Measurements from ENCODE around the gene LCORL. TPM values are rescaled to one million over a fixed set of nuclear protein-coding genes. Genes with fewer than 3 reads are reported as not detected.
A peak's percentile ranks its signal among the peaks of the same experiment; 100 is the strongest.

The LCORL gene
- total and polyA plus RNA-seq, 2 experiments from 2014 or later, result 21.0 to 28.7 TPM

DNA sequence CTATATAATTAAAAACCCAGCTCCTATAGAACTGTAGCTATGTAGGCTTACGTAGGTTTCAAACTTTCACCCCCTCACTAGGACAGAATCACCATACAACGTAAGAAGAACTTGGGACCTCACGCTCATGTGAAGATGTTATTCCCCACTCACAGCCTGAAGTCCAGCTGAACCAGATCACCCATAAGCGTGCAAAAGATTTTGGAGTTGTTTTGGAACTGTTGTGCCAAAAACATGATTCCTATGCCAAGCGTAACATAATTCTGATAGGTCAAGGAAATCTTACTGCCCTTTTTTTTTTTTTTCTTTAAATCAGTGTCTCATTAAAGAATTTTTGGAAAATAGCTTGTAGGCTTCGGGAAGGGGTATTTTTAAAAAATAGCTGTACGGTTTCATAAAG lies 57.0 kb downstream of the LCORL start:
- Mint-ChIP-seq H3K27me3 (ENCODE audit: insufficient read depth, low read depth, poor library complexity) (peaks cover 1% of the 10 kb centered on the region), H3K27ac (peak overlapping the region; percentile 36; the same call in 1 of the 2 replicates), H3K36me3 (ENCODE audit: low read depth) (no peaks in the 10 kb centered on the region; the same call in 2 of the 3 replicates), H3K9me3 (no peaks in the 10 kb centered on the region), H3K4me1 (peaks cover 8% of the 10 kb centered on the region; the same call in 2 of the 3 replicates), H3K4me3 (no peak overlapping the region)
- ATAC-seq (no peak), DNase-seq (ENCODE audit: low spot score) (no peak)
- peaks cover 4% of the 10 kb centered on the region; the same call in 1 of the 2 replicates for H4K20me1 ChIP-seq (replicated peaks; ENCODE audit: insufficient read depth)
- no peaks in the 10 kb centered on the region for H3K36me3 ChIP-seq (ENCODE audit: insufficient read depth)
- TF ChIP-seq, protein P1, sequence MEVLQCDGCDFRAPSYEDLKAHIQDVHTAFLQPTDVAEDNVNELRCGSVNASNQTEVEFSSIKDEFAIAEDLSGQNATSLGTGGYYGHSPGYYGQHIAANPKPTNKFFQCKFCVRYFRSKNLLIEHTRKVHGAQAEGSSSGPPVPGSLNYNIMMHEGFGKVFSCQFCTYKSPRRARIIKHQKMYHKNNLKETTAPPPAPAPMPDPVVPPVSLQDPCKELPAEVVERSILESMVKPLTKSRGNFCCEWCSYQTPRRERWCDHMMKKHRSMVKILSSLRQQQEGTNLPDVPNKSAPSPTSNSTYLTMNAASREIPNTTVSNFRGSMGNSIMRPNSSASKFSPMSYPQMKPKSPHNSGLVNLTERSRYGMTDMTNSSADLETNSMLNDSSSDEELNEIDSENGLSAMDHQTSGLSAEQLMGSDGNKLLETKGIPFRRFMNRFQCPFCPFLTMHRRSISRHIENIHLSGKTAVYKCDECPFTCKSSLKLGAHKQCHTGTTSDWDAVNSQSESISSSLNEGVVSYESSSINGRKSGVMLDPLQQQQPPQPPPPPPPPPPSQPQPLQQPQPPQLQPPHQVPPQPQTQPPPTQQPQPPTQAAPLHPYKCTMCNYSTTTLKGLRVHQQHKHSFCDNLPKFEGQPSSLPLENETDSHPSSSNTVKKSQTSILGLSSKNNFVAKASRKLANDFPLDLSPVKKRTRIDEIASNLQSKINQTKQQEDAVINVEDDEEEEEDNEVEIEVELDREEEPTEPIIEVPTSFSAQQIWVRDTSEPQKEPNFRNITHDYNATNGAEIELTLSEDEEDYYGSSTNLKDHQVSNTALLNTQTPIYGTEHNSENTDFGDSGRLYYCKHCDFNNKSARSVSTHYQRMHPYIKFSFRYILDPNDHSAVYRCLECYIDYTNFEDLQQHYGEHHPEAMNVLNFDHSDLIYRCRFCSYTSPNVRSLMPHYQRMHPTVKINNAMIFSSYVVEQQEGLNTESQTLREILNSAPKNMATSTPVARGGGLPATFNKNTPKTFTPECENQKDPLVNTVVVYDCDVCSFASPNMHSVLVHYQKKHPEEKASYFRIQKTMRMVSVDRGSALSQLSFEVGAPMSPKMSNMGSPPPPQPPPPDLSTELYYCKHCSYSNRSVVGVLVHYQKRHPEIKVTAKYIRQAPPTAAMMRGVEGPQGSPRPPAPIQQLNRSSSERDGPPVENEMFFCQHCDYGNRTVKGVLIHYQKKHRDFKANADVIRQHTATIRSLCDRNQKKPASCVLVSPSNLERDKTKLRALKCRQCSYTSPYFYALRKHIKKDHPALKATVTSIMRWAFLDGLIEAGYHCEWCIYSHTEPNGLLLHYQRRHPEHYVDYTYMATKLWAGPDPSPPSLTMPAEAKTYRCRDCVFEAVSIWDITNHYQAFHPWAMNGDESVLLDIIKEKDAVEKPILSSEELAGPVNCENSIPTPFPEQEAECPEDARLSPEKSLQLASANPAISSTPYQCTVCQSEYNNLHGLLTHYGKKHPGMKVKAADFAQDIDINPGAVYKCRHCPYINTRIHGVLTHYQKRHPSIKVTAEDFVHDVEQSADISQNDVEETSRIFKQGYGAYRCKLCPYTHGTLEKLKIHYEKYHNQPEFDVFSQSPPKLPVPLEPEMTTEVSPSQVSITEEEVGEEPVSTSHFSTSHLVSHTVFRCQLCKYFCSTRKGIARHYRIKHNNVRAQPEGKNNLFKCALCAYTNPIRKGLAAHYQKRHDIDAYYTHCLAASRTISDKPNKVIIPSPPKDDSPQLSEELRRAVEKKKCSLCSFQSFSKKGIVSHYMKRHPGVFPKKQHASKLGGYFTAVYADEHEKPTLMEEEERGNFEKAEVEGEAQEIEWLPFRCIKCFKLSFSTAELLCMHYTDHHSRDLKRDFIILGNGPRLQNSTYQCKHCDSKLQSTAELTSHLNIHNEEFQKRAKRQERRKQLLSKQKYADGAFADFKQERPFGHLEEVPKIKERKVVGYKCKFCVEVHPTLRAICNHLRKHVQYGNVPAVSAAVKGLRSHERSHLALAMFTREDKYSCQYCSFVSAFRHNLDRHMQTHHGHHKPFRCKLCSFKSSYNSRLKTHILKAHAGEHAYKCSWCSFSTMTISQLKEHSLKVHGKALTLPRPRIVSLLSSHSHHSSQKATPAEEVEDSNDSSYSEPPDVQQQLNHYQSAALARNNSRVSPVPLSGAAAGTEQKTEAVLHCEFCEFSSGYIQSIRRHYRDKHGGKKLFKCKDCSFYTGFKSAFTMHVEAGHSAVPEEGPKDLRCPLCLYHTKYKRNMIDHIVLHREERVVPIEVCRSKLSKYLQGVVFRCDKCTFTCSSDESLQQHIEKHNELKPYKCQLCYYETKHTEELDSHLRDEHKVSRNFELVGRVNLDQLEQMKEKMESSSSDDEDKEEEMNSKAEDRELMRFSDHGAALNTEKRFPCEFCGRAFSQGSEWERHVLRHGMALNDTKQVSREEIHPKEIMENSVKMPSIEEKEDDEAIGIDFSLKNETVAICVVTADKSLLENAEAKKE (CRISPR knock-in tag; IDR thresholded peaks at IDR 0.05), result no peak
- TF ChIP-seq STAT1 (IDR thresholded peaks at IDR 0.05; ENCODE audit: unreplicated experiment) (no peak), EZH2phosphoT487 (IDR thresholded peaks at IDR 0.05; ENCODE audit: unreplicated experiment) (no peak)
- no peak overlapping the region for H3K4me3 ChIP-seq
- H2AFZ ChIP-seq, result no peak overlapping the region
- H3K79me2 ChIP-seq (replicated peaks; ENCODE audit: insufficient read depth), result peaks cover 6% of the 10 kb centered on the region; the same call in 1 of the 2 replicates
- H3F3A ChIP-seq (replicated peaks; ENCODE audit: low read depth), result no peaks in the 10 kb centered on the region
- peaks cover 8% of the 10 kb centered on the region; the same call in 1 of the 2 replicates for H3K4me1 ChIP-seq (ENCODE audit: insufficient read depth)
- no peak overlapping the region for H3K27ac ChIP-seq (ENCODE audit: low read depth)
- H3K4me2 ChIP-seq, result no peak overlapping the region
- H3K27me3 ChIP-seq (ENCODE audit: insufficient read depth), result no peaks in the 10 kb centered on the region
- no peaks in the 10 kb centered on the region for H3K9me2 ChIP-seq (ENCODE audit: insufficient read depth)

DNA sequence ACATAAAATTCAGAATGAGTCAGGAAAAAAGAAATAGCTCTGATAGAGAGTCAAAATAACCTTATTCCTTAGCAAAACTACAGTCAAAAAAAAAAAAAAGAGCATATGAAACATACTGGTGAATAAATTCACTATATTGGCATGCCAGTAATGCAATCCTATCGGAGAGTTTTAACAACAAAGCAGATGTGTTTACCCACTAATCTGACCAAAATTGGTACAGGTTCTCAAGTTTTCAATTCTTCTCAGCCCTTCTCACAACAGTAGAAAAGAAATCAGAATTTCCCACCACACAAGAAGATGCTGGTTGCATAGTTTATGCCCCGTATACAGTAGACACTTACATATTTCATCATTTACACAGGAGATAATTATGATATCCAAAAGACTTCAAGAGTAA lies 59.4 kb downstream of the LCORL start:
- H2AFZ ChIP-seq, result no peak overlapping the region
- Mint-ChIP-seq H3K27ac (peak overlapping the region; percentile 42; the same call in 1 of the 2 replicates), H3K27me3 (ENCODE audit: insufficient read depth, low read depth, poor library complexity) (peaks cover 1% of the 10 kb centered on the region), H3K4me1 (peaks cover 11% of the 10 kb centered on the region), H3K36me3 (ENCODE audit: low read depth) (peaks cover under 1% of the 10 kb centered on the region; the same call in 1 of the 3 replicates), H3K4me3 (no peak overlapping the region), H3K9me3 (no peaks in the 10 kb centered on the region)
- peaks cover 11% of the 10 kb centered on the region for H3K4me1 ChIP-seq (ENCODE audit: insufficient read depth)
- H3F3A ChIP-seq (replicated peaks; ENCODE audit: low read depth), result no peaks in the 10 kb centered on the region
- H4K20me1 ChIP-seq (replicated peaks; ENCODE audit: insufficient read depth), result 0 out of 2 replicates have a peak, but pooled peaks cover 4% of the 10 kb centered on the region
- no peak for ATAC-seq
- H3K4me3 ChIP-seq, result no peak overlapping the region
- DNase-seq (ENCODE audit: low spot score), result no peak
- H3K79me2 ChIP-seq (replicated peaks; ENCODE audit: insufficient read depth), result peaks cover 6% of the 10 kb centered on the region; the same call in 1 of the 2 replicates
- H3K27me3 ChIP-seq (ENCODE audit: insufficient read depth), result no peaks in the 10 kb centered on the region
- no peaks in the 10 kb centered on the region for H3K9me2 ChIP-seq (ENCODE audit: insufficient read depth)
- no peak overlapping the region for H3K4me2 ChIP-seq
- no peaks in the 10 kb centered on the region for H3K36me3 ChIP-seq (ENCODE audit: insufficient read depth)
- no peak overlapping the region for H3K27ac ChIP-seq (ENCODE audit: low read depth)
- TF ChIP-seq ZNF331 (CRISPR knock-in tag; IDR thresholded peaks at IDR 0.05; ENCODE audit: low read depth) (no peak), NANOG (IDR thresholded peaks at IDR 0.05; ENCODE audit: borderline replicate concordance) (no peak), EZH2 (IDR thresholded peaks at IDR 0.05; ENCODE audit: low read depth, unreplicated experiment) (no peak), EZH2phosphoT487 (IDR thresholded peaks at IDR 0.05; ENCODE audit: unreplicated experiment) (no peak)
- TF ChIP-seq, protein P1 (CRISPR knock-in tag; IDR thresholded peaks at IDR 0.05), result no peak
